HG03469 (cell line): ENCODE measurements around the gene MYOCOS.

Source experiments
- ATAC-seq: cut with Tn5 transposase; IDR thresholded peaks from one replicate; pipeline ENCODE4 v1.9.1; 2021; ENCODE audit warnings: mild to moderate bottlenecking, moderate library complexity, moderate number of reproducible peaks; ENCODE audit not compliant: unreplicated experiment

The MYOCOS gene

GRCh38 chr1:171623651-171624331 is 1.7 kb downstream of the MYOCOS start:
- ATAC-seq: no peak

GRCh38 chr1:171625225-171625624 is 3.2 kb downstream of the MYOCOS start:
- no peak for ATAC-seq

GRCh38 chr1:171627020-171627419 is 5.0 kb downstream of the MYOCOS start:
- ATAC-seq: no peak

GRCh38 chr1:171628225-171628624 is 6.2 kb downstream of the MYOCOS start:
- ATAC-seq: no peak

- no peak for ATAC-seq
Observed at GRCh38 chr1:171635661-171636060, 13.6 kb downstream of the MYOCOS start.

- ATAC-seq: no peak
Observed at GRCh38 chr1:171636141-171636540, 14.1 kb downstream of the MYOCOS start.

GRCh38 chr1:171637928-171638576 is 16.0 kb downstream of the MYOCOS start:
- ATAC-seq: no peak

- ATAC-seq: no peak
Observed at GRCh38 chr1:171640225-171640624, 18.2 kb downstream of the MYOCOS start.

GRCh38 chr1:171641076-171641864 is 19.2 kb downstream of the MYOCOS start:
- no peak for ATAC-seq

- ATAC-seq: no peak
Observed at GRCh38 chr1:171642197-171642596, 20.2 kb downstream of the MYOCOS start.

GRCh38 chr1:171643156-171643555 is 21.1 kb downstream of the MYOCOS start:
- ATAC-seq: no peak

GRCh38 chr1:171644805-171645483 is 22.9 kb downstream of the MYOCOS start:
- no peak for ATAC-seq

GRCh38 chr1:171645553-171646248 is 23.7 kb downstream of the MYOCOS start:
- ATAC-seq: no peak

GRCh38 chr1:171646249-171646560 is 24.2 kb downstream of the MYOCOS start:
- no peak for ATAC-seq

- no peak for ATAC-seq
Observed at GRCh38 chr1:171652234-171652822, 30.3 kb downstream of the MYOCOS start, which contains the start of gene MYOC. MYOC (minus strand) TSS chr1:171652688; CDS start chr1:171652611, 77 bp downstream.

- ATAC-seq: no peak
Observed at GRCh38 chr1:171653796-171654195, 31.8 kb downstream of the MYOCOS start.

- no peak for ATAC-seq
Observed at GRCh38 chr1:171654201-171654941, 32.3 kb downstream of the MYOCOS start.

- ATAC-seq: no peak
Observed at GRCh38 chr1:171654942-171655745, 33.1 kb downstream of the MYOCOS start.

GRCh38 chr1:171655746-171656116 is 33.7 kb downstream of the MYOCOS start:
- no peak for ATAC-seq
